GM20000 (cell line): Measurements from ENCODE around the gene NOM1.

ENCODE experiments used
- DNase-seq: peaks from one replicate; pipeline ENCODE4 v3.0.0; 2012; ENCODE audit warnings: low spot score
- TF ChIP-seq, protein P1 (sequence below): IDR thresholded peaks from 2 replicates; pipeline ENCODE4 v1.5.1; 2012; ENCODE audit warnings: mild to moderate bottlenecking, control low read depth; ENCODE audit errors: extremely low read depth, missing control alignments

Gene NOM1

DNA sequence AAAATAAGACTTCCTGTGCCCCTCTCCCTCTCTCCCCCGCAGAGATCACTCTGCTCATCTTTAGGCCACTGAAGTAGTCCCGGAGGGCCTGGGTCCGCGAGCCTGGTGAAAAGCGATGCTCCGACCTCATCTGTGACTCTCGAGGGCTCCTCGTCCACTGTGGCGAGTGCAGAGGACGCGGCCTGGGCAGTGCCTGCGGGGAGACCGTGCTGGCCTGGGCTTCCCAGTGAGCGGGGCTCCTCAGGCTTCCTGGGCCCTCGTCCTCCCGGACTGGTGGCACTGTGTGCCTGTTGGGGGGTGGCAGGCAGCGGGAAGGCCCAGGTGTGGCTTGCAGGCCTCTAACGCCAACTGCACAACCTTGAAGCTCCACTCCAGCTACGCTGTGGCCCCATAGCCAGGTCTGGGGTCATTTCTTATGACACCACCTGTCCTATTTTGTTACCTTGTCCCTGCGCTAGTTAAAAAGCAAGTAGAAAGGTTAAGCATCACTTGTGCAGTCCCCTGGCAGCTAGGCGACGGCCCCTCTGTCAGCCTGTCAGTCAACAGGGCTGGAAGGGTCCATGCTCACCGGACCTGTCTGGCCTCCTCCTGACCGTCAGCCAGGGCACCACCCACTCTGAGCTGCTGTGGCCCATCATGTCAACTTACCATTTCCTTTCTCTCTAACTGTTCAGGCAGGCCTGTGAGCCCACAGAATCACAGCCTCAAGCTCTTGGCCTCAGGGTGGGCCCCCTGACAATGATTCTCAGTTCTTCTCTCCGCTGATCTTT lies 40.4 kb downstream of the NOM1 start:
- TF ChIP-seq, protein P1, sequence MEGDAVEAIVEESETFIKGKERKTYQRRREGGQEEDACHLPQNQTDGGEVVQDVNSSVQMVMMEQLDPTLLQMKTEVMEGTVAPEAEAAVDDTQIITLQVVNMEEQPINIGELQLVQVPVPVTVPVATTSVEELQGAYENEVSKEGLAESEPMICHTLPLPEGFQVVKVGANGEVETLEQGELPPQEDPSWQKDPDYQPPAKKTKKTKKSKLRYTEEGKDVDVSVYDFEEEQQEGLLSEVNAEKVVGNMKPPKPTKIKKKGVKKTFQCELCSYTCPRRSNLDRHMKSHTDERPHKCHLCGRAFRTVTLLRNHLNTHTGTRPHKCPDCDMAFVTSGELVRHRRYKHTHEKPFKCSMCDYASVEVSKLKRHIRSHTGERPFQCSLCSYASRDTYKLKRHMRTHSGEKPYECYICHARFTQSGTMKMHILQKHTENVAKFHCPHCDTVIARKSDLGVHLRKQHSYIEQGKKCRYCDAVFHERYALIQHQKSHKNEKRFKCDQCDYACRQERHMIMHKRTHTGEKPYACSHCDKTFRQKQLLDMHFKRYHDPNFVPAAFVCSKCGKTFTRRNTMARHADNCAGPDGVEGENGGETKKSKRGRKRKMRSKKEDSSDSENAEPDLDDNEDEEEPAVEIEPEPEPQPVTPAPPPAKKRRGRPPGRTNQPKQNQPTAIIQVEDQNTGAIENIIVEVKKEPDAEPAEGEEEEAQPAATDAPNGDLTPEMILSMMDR, result no peak
- no peak for DNase-seq

DNA sequence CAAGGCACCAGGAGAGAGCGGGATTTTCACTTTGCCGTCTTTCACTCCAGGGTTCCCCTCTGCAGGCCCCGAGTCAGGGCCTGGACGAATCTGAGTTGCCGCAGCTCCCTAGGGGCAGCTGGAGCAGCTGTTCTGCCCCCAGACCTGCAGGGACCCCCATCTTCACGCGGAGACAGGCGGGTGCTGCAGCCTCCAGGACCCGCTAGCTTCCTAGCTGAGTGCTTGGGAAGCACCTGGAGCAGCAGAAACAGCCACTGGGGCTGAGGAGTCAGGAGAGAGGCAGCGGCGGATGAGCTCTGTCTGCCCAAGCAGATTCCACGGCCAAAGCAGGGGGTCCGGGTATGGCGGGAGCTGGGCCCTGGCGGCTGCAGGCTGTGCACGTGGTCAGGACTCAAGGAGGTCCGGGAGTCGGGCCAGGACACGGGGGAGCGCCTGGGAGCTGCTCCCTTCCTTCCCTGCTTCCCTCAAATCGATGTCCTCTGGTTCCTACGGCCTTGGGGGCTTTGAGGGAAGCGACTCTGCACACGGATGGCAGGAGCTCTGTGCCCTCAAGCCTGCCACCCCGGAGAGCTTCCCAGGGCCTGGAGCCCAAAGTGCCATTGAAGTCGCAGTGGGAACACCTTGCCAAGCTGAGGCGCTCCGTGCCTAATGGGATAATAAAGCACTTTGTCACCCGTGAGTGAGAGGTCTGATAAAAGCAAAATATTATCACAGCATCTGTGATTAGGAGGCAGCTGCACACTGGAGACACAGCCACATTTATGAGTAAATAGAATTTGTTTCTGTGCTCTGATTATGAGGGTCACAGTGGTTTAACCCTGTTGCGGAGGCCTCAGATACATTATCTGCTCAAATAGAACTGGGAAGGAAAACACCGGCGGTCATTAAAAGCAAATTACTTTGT lies 43.8 kb downstream of the NOM1 start:
- no peak for DNase-seq
- TF ChIP-seq, protein P1, result no peak

DNA sequence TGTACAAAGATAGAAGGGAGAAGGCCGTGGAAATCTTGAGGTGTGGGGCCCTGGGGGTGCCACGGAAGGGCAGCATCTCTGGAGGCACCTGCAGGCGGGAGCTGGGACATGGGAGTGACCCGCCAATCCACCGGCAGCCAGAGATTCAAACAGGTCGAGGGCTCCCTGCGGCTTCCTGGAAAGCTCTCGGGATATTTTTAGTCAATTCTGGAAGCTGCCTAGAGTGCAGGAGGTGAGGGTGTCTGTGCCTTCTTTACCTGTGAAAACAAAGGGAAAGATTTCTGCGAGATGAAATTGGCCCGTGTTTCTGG lies 44.4 kb downstream of the NOM1 start:
- DNase-seq, result no peak
- TF ChIP-seq, protein P1, result no peak

DNA sequence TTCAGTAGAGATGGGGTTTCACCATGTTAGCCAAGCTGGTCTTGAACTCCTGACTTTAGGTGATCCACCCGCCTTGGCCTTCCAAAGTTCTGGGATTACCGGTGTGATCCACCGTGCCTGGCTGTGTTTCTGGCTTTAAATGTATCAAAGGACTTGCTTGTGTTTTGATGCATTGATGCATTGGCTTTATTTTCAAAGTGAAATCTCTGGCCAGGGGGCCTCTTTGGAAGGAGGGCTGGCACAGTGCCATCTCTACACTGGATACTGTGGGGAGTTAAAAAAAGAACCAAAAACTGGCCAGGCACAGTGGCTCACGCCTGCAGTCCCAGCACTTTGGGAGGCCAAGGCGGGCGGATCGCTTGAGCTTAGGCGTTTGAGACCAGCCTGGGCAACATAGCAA lies 44.9 kb downstream of the NOM1 start:
- TF ChIP-seq, protein P1, result no peak
- DNase-seq, result no peak

DNA sequence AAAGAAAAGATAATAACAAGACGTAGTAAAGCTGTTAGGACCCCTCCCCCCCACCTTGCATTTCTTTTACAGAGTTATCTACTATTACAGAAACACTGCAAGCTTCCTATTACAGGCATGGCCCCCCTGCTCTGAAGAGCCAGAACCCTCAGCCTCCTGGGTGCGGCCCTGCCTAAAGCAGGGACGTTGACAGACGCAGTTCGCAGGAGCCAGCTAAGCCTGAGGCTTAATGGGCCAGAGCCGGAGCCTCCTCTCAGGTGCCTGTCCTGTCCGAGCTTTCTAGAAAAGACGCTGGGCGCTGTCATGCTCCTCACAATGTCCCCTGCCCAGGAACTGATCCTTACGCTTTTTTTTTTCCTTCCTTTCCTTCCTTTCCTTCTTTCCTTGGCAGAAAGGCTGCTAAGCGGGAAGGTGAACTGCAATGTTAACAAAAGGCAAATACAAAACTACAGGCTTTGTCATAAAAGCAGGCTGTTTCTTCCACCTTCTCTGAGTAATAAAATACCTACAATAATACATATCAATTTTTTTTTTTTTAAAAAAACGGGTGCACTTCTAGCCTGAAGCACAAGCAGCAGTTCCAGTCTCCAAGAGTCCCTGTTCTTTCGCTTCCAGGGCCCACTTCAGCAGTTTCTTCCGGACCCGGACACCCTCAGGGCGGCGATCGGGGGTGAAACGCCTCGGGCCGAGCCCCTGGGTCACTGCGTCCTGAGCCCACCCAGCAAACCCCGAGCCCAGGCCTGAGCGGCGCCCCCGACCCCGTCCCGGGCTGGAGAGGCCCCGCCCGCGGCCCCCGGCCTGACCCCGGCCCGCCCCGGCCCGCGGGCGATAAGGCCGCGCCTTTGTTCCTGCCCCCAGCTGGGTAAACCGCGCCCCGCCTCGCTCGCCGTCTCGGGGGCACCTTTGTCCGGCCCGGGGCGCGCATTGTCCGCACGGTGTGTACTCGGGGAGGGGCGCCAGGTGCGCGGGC lies 49.8 kb downstream of the NOM1 start:
- peak; percentile 76 for DNase-seq
- TF ChIP-seq, protein P1, result no peak

DNA sequence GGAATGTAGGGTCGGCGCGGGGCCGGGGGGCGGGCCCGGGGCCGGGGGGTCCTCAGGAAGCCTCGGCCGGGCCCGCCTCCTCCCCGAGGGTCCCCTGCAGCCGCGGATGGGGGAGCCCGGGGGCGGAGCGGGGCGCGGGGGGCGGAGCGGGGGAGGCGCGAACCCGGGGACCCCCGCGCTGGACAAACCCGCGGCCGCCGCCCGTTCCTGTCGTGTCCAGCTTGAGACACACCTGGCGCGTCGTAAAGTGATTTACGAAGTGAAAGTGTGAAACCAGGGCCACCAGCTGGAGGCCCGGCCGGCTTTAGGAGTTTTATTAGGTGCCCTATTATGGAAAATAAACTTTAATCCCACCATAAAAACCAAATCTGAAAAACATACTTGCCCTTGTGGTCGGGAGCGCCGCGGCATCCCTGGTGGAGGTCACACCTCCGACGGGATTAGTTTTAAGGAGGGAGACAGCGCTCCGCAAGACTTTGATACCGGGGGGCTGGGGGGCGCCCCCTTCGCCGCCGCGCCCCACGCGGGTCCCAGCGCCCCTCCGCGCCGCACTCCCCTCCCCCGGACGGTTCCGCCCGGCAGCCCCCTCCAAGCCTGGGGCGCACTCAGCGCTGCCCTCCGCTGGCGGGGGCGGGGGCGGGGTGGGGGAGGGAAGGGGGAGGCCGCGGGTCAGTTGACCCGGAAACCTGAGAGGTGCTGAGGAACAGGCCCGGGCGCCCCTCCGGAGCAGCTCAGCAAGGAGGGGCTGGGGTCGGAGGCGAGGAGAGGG lies 50.6 kb downstream of the NOM1 start:
- TF ChIP-seq, protein P1, result no peak
- peak; percentile 81 for DNase-seq
